ENCODE results near the gene TSEN54. TPM values are rescaled to one million over a fixed set of nuclear protein-coding genes. Genes with fewer than 3 reads are reported as not detected.

The TSEN54 gene
- total and polyA plus RNA-seq, 2 experiments from 2014 or later: 45.9 to 62.5 TPM

GRCh38 chr17:75573540-75573957 is 57.2 kb downstream of the TSEN54 start (continued):
- TF ChIP-seq ZNF462 (CRISPR knock-in tag; IDR thresholded peaks at IDR 0.05) (no peak), ZNF331 (CRISPR knock-in tag; IDR thresholded peaks at IDR 0.05; ENCODE audit: low read depth) (no peak)

- no peak overlapping the region for H3K4me3 Mint-ChIP-seq
- Histone ChIP-seq H2AFZ (no peak overlapping the region), H4K20me1 (replicated peaks; ENCODE audit: insufficient read depth) (no peaks in the 10 kb centered on the region), H3K36me3 (ENCODE audit: insufficient read depth) (no peaks in the 10 kb centered on the region), H3K4me2 (no peak overlapping the region), H3K27me3 (ENCODE audit: insufficient read depth) (no peaks in the 10 kb centered on the region), H3K27ac (ENCODE audit: low read depth) (no peak overlapping the region), H3K4me3 (no peak overlapping the region), H3K9me2 (ENCODE audit: insufficient read depth) (no peaks in the 10 kb centered on the region), H3K4me1 (ENCODE audit: insufficient read depth) (no peaks in the 10 kb centered on the region), H3F3A (replicated peaks; ENCODE audit: low read depth) (no peaks in the 10 kb centered on the region), H3K79me2 (replicated peaks; ENCODE audit: insufficient read depth) (no peaks in the 10 kb centered on the region)
- 0 out of 3 replicates have a peak, but pooled peaks cover 3% of the 10 kb centered on the region for H3K9me3 Mint-ChIP-seq
- H3K27ac Mint-ChIP-seq: no peak overlapping the region
- DNase-seq (ENCODE audit: low spot score) (no peak), ATAC-seq (no peak)
- H3K36me3 Mint-ChIP-seq (ENCODE audit: low read depth): peaks cover 3% of the 10 kb centered on the region; the same call in 1 of the 3 replicates
- H3K4me1 Mint-ChIP-seq: peaks cover 3% of the 10 kb centered on the region; the same call in 2 of the 3 replicates
- H3K27me3 Mint-ChIP-seq (ENCODE audit: insufficient read depth, low read depth, poor library complexity): peaks cover 1% of the 10 kb centered on the region
- TF ChIP-seq EZH2 (IDR thresholded peaks at IDR 0.05; ENCODE audit: low read depth, unreplicated experiment) (no peak), REST (IDR thresholded peaks at IDR 0.05; ENCODE audit: unreplicated experiment) (no peak), ZNF331 (CRISPR knock-in tag; IDR thresholded peaks at IDR 0.05; ENCODE audit: low read depth) (no peak), STAT1 (IDR thresholded peaks at IDR 0.05; ENCODE audit: unreplicated experiment) (no peak), POLR2AphosphoS5 (IDR thresholded peaks at IDR 0.05; ENCODE audit: low read depth) (no peak), ETS1 (IDR thresholded peaks at IDR 0.05) (no peak), ZNF114 (CRISPR knock-in tag; IDR thresholded peaks at IDR 0.05) (no peak)
These were observed 57.7 kb downstream of the TSEN54 start for GRCh38 chr17:75573994-75574393.

All from GM23338 (cell line).